HEK293T (cell line): ENCODE measurements around the gene CD44.

Experiments used
- CTCF ChIA-PET: fragments of 350-600 bp; formaldehyde crosslinking; extraction: SDS; loops from one replicate; lab custom pipeline; 2021; ENCODE audit warnings: antibody characterized with exemption, inconsistent platforms; lab: Yijun Ruan, JAX
- POLR2A ChIA-PET: fragments of 350-600 bp; formaldehyde crosslinking; extraction: SDS; loops from one replicate; lab custom pipeline; 2020; ENCODE audit warnings: antibody characterized with exemption, inconsistent platforms; lab: Yijun Ruan, JAX
- DNase-seq: peaks from one replicate; pipeline ENCODE4 v3.0.0; 2012; ENCODE audit warnings: mixed read lengths; ENCODE audit errors: extremely low spot score
- ARNT ChIP-seq: fragments of 450-650 bp; IDR thresholded peaks from 2 replicates; pipeline ENCODE4 v1.6.1; 2017; ENCODE audit warnings: mild to moderate bottlenecking
- BHLHE40 ChIP-seq: fragments of 450-650 bp; IDR thresholded peaks from 2 replicates; pipeline ENCODE4 v1.6.1; 2016; ENCODE audit warnings: mild to moderate bottlenecking, moderate library complexity, borderline replicate concordance
- CTBP1 ChIP-seq: fragments of 450-650 bp; IDR thresholded peaks from 2 replicates; pipeline ENCODE4 v1.6.1; 2016; ENCODE audit warnings: borderline replicate concordance
- ELF4 ChIP-seq: fragments of 450-650 bp; IDR thresholded peaks from 2 replicates; pipeline ENCODE4 v1.6.1; 2017; ENCODE audit warnings: antibody characterized with exemption
- FOXA1 ChIP-seq: fragments of 450-650 bp; IDR thresholded peaks from 2 replicates; pipeline ENCODE4 v1.6.1; 2016; ENCODE audit warnings: mild to moderate bottlenecking
- FOXK2 ChIP-seq: fragments of 450-650 bp; IDR thresholded peaks from 2 replicates; pipeline ENCODE4 v1.6.1; 2016; ENCODE audit warnings: mild to moderate bottlenecking
- FOXM1 ChIP-seq: fragments of 450-650 bp; IDR thresholded peaks from 2 replicates; pipeline ENCODE4 v1.6.1; 2017; ENCODE audit warnings: mild to moderate bottlenecking, borderline replicate concordance
- HDGF ChIP-seq: fragments of 450-650 bp; IDR thresholded peaks from 2 replicates; pipeline ENCODE4 v1.6.1; 2017; ENCODE audit warnings: antibody characterized with exemption, borderline replicate concordance
- L3MBTL2 ChIP-seq: fragments of 450-650 bp; conservative IDR thresholded peaks from 2 replicates; pipeline ENCODE4 v1.6.1; 2016; ENCODE audit warnings: mild to moderate bottlenecking
- LEF1 ChIP-seq: fragments of 450-650 bp; IDR thresholded peaks from 2 replicates; pipeline ENCODE4 v1.6.1; 2017; ENCODE audit warnings: mild to moderate bottlenecking, borderline replicate concordance
- NFRKB ChIP-seq: fragments of 450-650 bp; IDR thresholded peaks from 2 replicates; pipeline ENCODE4 v1.6.1; 2016; ENCODE audit warnings: mild to moderate bottlenecking, moderate library complexity
- SP1 ChIP-seq: fragments of 450-650 bp; IDR thresholded peaks from 2 replicates; pipeline ENCODE4 v1.6.1; 2017
- SUZ12 ChIP-seq: fragments of 450-650 bp; IDR thresholded peaks from 2 replicates; pipeline ENCODE4 v1.6.1; 2016; ENCODE audit warnings: mild to moderate bottlenecking
- TARDBP ChIP-seq: fragments of 450-650 bp; IDR thresholded peaks from 2 replicates; pipeline ENCODE4 v1.6.1; 2016
- ZNF384 ChIP-seq: fragments of 450-650 bp; IDR thresholded peaks from 2 replicates; pipeline ENCODE4 v1.6.1; 2016
- TF ChIP-seq, protein P1 (sequence below): fragments of 450-650 bp; IDR thresholded peaks from 2 replicates; pipeline ENCODE4 v1.6.1; 2016

CD44 gene

DNA sequence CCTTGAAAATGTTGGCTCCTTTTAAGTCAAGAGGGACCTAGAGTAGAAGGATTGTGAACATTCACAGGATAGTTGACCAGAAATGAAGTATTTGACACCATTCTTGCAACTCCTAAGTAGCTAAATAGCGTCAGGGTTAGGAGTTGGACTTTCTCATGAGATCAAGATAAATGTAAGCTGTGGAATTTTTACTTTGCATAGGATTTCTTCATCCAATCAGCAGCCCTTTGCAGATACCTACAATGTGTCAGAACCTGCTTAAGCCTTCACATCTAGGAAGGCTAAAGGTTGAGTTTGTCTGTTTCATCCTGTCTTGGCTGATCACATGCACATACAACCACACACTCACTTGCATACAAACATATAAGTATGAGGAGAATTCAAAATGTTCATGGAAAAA lies 32.3 kb downstream of the CD44 start:
- DNase-seq: no peak
- ChIA-PET POLR2A (no interaction called here), CTCF (no interaction called here)
- TF ChIP-seq SP1 (no peak), FOXK2 (no peak), NFRKB (no peak), HDGF (no peak), FOXM1 (no peak), LEF1 (no peak), TARDBP (no peak), CTBP1 (no peak), ELF4 (no peak), SUZ12 (no peak)

- ChIA-PET CTCF (no interaction called here), POLR2A (no interaction called here)
- DNase-seq: no peak
- TF ChIP-seq SP1 (no peak), ZNF384 (no peak), LEF1 (no peak), ARNT (no peak), ELF4 (no peak), TARDBP (no peak), NFRKB (no peak), HDGF (no peak), CTBP1 (no peak)
These were observed 34.1 kb downstream of the CD44 start for GRCh38 chr11:35173011-35173511.

DNA sequence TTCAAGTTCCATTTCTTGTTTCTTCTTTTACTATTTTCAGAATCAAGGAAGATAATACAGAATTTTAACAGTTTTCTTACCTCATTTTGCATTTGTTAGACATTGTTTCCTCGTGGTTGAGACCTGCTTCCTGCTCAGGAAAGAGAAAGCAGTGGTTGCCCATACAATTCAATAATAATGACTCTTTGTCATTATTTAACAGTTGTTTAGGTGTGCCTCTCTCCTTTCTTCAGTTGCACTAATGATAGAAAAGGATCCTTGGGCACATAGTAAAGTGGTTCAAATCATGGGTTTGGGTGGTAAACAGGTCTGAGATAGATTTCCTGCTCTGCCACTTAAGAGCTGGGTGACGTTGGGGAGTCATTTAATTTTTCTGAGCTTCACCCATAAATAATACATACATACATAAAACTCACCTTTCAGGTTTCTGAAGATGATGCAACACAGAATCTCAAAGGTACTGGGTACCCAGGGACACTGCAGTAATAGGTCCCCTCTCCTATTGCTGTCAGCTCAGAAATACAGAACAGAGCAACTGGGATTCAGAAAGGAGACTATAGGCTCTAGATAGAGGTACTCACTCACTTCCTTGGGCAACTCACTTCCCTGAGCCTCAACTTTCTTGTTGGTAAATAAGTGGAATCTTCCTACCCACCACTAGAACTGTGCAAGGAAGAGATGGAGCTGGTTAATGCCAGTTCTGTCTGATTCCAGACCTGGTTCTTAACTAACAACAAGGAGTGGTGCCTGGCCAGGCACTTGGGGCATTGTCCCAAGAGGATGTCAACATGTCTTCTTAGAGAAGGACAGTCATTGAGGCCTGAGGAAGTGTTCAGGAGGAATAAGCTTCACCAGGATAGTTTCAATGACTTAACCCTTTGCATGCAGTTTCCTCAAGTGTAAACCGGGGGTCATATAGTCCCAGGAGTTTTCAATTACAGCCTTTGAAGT lies 34.9 kb downstream of the CD44 start:
- no peak for DNase-seq
- ChIA-PET CTCF (no interaction called here), POLR2A (no interaction called here)
- TF ChIP-seq LEF1: no peak
- TF ChIP-seq NFRKB: no peak
- TF ChIP-seq ARNT: no peak
- no peak for TF ChIP-seq ELF4
- no peak for TF ChIP-seq TARDBP
- no peak for TF ChIP-seq FOXK2
- no peak for TF ChIP-seq L3MBTL2
- TF ChIP-seq, protein P1, sequence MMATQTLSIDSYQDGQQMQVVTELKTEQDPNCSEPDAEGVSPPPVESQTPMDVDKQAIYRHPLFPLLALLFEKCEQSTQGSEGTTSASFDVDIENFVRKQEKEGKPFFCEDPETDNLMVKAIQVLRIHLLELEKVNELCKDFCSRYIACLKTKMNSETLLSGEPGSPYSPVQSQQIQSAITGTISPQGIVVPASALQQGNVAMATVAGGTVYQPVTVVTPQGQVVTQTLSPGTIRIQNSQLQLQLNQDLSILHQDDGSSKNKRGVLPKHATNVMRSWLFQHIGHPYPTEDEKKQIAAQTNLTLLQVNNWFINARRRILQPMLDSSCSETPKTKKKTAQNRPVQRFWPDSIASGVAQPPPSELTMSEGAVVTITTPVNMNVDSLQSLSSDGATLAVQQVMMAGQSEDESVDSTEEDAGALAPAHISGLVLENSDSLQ: no peak
- no peak for TF ChIP-seq FOXA1
- TF ChIP-seq SUZ12: no peak
- no peak for TF ChIP-seq SP1
- TF ChIP-seq CTBP1: no peak
- TF ChIP-seq HDGF: no peak
- TF ChIP-seq FOXM1: no peak
- TF ChIP-seq ZNF384: no peak
- TF ChIP-seq BHLHE40: no peak

DNA sequence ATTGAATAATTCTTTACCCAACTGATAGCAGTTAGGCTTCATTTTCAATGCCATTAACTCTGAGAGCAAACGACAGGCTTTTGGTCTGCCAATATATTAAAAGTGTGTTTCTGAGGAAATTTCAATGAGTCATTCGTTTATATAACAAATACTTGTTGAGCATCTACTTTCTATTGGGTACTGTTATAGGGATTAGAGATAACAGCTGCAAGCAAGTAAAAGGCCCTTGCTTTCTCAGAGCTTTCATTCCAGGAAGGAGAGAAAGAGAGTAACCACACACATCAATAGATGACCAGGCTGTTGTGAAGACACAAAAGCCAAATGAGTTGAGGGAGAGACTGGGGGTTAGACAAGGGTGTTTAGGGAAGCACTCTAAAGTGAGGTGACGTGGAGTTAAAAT lies 35.7 kb downstream of the CD44 start:
- POLR2A ChIA-PET: no interaction called here
- DNase-seq: no peak
- no peak for TF ChIP-seq NFRKB

DNA sequence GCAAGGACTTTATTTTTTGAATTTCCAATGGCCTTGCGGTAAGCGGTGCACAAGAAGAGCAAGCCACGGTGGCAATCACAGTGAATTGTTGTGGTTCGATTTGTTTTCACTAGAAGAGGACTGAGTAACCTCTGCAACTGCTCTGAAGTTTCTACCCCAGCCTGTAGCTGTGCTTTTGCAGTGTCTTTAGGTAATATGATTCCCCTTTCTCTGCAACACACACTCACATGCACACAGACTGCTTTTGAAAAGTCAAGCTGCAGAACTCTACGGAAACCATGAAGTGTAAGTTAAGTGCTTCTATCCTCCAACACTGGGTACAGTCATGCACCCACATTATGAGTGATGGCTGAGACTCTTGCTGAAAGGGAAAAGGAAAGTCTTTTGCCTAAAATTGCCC lies 38.4 kb downstream of the CD44 start:
- TF ChIP-seq, protein P1: no peak
- TF ChIP-seq L3MBTL2 (no peak), ZNF384 (no peak), SUZ12 (no peak), TARDBP (no peak), ELF4 (no peak), ARNT (no peak), FOXK2 (no peak), HDGF (no peak), BHLHE40 (no peak), SP1 (no peak), CTBP1 (no peak), FOXM1 (no peak), LEF1 (no peak), FOXA1 (no peak), NFRKB (no peak)
- no peak for DNase-seq
- ChIA-PET POLR2A (no interaction called here), CTCF (no interaction called here)

More for the DNA sequence above, 35.7 kb downstream of the CD44 start:
- CTCF ChIA-PET: no interaction called here

GRCh38 chr11:35178067-35178805 lies 39.3 kb downstream of the CD44 start:
- POLR2A ChIA-PET: no interaction called here
- CTCF ChIA-PET: no interaction called here

More at GRCh38 chr11:35178067-35178805, 39.3 kb downstream of the CD44 start:
- TF ChIP-seq, protein P1: no peak
- TF ChIP-seq TARDBP: no peak
- no peak for TF ChIP-seq FOXM1
- no peak for TF ChIP-seq SP1
- no peak for TF ChIP-seq L3MBTL2
- no peak for DNase-seq
